Right ventricle myocardium inferior (tissue), 1 donor: ENCODE results near the gene EXOC4. TPM values are rescaled to one million over a fixed set of nuclear protein-coding genes. Genes with fewer than 3 reads are reported as not detected.

Experiments
- ATAC-seq: fragments of 200-7000 bp; cut with Tn5 transposase; one replicate; pipeline ENCODE4 v1.9.1; 2020; ENCODE audit warnings: mild to moderate bottlenecking, moderate library complexity
- DNase-seq: peaks from one replicate; pipeline ENCODE4 v3.0.0; 2021; ENCODE audit errors: missing footprints
- intact Hi-C: fragments of 100-400 bp; cut with DNase I; formaldehyde crosslinking; loops from one replicate; pipeline ENCODE4 v1.11.0; 2022
- total RNA-seq: library from RNA; stranded (reverse); fragmentation: NEBNext Ultra II Directional; extraction: Animal tissue kit (Norgen Biotek cat#: 25700); gene quantifications from one replicate; pipeline ENCODE4 v1.2.1, GENCODE V29; 2021
- donor health status: DM: no; HTN: yes; CAD: no; lungs with severe emphysema.

EXOC4 gene
- total RNA-seq, 1 donor from 2014 or later: 36.8 TPM

DNA sequence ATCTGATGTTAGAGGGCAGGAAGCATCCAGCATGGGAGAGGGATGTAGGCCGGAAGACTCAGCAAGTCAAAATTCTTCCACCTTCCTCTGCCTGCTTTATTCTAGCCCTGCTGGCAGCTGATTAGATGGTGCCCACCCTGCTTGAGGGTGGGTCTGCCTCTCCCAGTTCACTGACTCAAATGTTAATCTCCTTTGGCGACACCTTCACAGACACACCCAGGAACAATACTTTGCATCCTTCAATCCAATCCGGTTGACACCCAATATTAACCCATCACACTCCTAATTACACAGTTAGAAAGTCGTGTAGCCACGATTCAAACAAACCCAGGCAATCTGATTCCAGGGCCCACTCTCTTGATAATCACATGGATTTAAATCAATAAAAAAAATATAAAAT, 440.4 kb downstream of the EXOC4 start:
- DNase-seq (no peak), ATAC-seq (no peak)
- intact Hi-C loops: no loop called here

DNA sequence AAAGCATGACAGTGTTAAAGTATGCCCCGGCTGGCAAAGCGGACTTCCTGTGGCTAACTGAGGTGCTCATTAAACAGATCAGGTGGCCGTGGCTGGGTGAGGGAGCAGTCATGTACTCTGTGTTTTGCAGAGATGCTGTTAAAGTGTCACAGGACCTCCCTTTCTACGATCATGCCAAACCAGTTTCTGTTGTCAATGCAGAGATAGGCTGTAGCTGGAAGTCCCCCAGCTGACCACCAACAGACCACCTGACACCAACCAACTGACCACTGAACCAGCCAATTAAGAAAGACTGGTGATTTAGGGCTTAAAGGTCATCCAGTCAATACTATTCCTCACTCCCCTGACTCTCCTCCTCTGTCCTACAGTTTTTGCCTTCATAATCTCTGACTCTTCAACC, 443.2 kb downstream of the EXOC4 start:
- no peak for ATAC-seq
- intact Hi-C loops: no loop called here

DNA sequence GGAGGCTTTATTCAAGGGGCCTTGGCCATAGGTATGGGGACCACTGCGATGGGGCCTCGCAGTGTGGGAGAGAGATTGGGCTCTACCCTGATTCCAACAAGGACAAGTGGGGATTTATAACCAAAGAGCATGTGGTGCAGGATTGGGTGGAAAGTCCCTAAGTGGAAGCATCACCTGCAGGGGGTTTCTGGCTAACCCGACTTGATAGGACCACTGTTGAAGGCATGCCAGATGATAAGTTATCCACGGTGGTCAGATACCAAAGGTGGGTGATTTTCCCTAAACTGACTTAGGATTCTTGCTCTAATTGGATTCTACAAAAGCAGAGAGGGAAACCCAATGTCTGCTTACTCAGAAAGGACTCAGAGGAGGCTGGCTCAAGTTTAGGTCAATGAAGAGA, 444.7 kb downstream of the EXOC4 start:
- ATAC-seq (no peak), DNase-seq (no peak)
- intact Hi-C loops: no loop called here

More for the DNA sequence above, 443.2 kb downstream of the EXOC4 start:
- DNase-seq: no peak

DNA sequence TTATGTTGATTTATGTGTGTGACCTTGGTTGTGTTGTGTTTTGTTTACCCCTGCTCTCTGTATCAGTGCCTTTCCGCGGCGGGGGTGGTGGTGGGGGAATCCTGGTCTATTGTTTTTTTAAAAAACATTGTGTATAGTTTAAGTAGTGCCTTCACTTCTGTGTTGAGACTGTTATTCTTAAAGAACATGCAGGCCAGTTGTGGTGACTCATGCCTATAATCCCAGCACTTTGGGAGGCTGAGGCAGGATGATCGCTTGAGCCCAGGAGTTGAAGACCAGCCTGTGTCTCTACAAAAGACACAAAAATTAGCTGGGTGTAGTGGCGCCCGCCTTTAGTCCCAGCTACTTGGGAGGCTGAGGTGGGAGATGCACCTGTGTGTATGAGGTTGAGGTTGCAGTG, 445.2 kb downstream of the EXOC4 start:
- no peak for ATAC-seq
- no peak for DNase-seq
- intact Hi-C loops: no loop called here

DNA sequence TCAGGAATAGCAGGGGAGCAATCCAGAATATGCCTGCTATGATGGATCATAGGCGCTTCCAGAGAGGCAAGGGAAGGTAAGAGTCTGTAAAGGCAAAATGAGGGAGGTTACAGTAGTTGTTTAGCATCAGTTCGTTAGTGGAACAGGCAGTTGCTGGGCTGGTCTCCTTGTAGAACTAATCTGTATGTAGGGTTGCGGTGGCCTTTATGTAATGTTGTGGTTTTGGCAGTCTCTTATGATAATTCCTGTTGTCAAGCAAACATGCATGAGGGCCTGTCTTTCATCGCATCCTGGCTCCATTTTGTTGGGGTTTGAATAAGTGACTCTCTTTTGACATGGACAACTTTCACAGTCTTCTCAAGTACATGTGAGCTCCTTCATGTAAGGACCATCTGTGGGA, 446.5 kb downstream of the EXOC4 start:
- intact Hi-C loops: no loop called here
- ATAC-seq (no peak), DNase-seq (no peak)

DNA sequence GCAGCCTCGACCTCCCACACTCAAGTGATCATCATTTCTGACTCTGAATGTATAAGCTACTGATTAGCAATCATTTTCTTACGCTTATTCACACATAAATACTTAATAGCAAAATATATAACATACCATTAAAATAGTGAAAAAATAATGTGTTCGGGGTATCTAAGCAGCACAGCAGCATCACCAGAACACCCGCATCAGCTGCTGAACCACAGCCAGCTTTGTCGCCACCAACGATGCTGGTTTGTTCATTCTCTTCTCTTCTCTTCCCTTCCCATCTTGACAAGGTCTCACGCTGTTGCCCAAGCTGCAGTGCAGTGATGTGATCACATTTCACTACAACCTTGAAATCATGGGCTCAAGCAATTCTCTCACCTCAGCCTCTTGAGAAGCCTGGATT, 449.2 kb downstream of the EXOC4 start:
- intact Hi-C loops: no loop called here
- DNase-seq (no peak), ATAC-seq (no peak)

DNA sequence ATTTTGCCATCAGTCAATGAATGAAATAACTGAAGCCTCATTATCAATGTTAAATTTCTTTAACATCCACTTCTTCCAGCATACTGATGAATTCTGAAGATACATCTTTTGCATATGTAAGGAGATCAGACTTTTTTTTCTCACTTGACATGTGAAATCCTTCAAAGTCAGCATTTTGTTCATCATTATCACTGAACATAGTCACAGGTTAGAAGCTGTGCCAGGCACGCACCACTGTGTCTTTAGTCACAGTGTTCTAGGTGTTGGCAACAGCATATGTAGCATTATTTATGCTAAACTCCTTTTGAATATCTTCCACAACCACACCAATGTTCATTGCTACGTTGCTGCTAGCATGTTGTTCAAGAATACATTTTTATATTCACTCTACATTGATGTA, 450.1 kb downstream of the EXOC4 start:
- intact Hi-C loops: no loop called here
- DNase-seq: no peak
- ATAC-seq: no peak

DNA sequence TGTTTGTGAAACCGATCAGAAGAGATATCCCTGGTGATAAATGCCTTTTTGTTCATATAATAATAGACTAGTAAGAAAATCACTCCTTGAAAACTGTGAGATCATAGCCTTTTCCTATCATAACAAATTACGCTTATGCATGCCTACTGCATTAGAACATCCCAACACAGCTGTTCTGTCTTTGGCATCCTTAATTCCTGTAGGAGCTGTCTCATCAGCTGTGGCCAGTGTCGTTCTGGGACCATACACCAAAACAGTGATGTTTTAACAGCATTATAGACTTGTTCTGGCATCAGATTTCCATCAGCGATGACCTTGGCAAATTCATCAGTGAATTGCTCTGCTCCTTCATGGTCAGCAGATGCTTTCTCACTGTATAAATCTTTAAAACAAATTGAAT, 450.7 kb downstream of the EXOC4 start:
- intact Hi-C loops: no loop called here
- DNase-seq (peak; percentile 41), ATAC-seq (peak; percentile 85)

DNA sequence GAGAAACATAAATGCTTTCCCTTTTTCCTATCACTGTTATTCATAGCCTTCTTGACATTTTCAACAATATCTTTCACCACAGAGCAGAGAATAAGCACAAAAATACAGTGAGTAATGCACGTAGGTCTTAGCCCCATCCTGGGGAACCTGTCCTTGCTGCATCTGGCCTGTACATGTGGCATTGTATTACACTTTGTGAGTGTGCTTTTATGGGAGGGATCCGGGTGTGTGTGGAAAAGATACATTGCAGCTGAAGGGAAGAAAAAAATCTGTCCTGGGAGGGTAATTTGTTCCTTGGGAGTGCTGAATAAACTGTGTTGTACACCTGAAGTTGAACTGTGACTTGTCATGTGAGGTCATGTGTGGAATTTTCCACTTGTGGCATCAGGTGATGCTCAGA, 451.6 kb downstream of the EXOC4 start:
- intact Hi-C loops: no loop called here
- ATAC-seq (no peak), DNase-seq (no peak)

DNA sequence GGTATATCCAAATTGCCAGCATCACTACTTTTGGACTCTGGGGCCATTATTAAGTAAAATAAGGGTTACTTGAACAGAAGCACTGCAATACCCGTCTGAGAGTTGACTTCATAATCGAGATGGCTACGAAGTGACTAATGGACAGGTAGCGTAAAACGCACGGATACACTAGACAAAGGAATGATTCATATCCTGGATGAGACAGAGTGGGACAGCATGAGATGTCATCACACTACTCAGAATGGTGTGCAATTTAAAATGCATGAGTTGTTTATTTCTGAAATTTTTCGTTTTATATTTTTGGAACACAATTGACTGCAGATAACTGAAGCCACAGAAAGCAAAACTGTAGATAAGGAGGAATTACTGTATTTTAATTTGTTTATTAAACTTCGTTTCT, 452.7 kb downstream of the EXOC4 start:
- DNase-seq (no peak), ATAC-seq (no peak)
- intact Hi-C loops: no loop called here

DNA sequence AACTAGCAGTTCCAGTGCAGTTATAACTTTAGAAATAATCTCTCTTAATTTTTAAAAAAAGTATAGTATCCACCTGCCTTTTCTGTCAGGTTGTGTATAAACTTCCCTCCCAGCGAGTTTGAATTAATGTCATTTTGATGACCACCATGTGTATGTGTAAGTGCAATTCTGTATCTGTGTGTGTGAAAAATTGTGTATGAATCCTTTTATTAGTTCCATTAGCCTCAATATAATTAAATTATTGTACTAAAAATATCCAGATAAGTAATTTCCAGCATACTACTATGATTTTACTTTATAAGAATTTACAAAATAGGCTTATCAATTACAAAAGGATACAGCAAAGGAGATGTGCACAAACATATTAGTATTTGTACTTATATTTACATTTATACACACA, 453.1 kb downstream of the EXOC4 start:
- intact Hi-C loops: no loop called here
- DNase-seq (no peak), ATAC-seq (no peak)

DNA sequence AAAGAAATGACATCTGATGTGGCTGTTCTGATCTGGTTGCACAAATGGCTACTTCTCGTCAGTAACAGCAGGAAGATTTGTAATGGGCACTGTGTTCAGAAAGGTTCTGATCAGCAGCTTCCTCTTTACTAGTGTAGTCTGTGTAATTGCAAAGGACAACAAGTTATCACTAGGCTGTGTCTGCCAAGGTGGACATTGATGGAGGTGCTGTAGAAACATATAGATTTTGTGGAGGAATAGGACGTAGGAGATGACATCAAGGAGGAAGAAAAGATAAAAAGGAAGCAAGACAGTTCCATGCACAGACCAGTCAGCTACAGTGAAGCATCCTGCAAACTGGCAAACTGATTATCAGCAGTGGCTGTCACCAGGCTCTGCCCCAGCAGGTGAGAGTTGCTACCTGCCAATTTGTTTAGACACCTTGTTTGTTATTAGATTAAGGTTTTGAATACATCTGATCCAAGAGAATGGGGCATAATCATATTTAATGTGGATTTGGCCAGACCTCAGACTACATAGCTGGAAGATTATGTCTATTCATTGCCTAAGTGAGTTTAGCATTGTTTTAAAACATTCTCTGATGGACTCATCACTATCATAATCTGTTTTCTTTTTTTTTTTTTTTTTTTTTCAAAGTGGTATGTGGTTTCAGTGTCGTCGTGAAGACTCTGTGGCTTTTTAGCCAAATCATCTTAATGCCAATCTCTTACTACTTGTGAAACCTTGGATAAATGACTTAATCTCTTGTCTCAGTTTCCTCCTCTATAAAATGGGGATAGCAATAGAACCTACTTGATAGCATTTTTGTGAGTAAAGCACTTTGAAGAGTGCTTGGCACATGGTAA, 456.4 kb downstream of the EXOC4 start:
- intact Hi-C loops: no loop called here
- ATAC-seq (no peak), DNase-seq (no peak)

DNA sequence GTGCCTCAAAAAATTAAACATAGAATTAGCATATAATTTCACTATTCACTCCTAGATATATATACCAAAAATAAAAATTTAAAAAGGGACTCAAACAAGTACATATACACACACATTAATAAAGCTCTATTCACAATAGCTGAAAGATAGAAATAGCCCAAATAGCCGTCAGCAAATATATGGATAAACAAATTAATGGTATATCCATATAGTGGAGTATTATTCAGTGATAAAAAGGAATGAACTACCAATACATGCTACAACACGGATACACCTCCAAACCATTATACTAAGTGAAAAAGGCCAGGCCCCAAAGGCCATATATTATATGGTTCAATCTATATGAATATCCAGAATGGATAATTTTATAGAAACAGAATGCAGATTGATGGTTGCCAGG, 459.7 kb downstream of the EXOC4 start:
- intact Hi-C loops: no loop called here
- ATAC-seq: no peak

DNA sequence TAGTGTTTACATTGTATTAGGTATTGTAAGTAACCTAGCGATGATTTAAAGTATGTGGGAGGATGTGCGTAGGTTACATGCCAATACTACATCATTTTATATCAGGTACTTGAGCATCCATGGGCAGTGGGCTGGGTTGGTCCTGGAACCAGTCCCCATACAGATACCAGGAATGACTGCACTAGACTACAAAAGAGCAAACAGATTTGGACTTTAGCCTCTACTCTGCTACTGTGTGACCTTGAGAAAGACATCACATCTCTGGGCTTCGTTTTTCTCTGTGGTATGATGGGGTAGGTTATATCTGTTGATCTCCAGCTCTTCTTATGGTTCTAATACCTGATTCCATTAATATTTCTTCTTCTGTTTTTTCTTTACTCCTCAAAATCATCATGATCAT, 461.8 kb downstream of the EXOC4 start:
- DNase-seq (no peak), ATAC-seq (no peak)
- intact Hi-C loops: no loop called here

More for the DNA sequence above, 459.7 kb downstream of the EXOC4 start:
- no peak for DNase-seq

DNA sequence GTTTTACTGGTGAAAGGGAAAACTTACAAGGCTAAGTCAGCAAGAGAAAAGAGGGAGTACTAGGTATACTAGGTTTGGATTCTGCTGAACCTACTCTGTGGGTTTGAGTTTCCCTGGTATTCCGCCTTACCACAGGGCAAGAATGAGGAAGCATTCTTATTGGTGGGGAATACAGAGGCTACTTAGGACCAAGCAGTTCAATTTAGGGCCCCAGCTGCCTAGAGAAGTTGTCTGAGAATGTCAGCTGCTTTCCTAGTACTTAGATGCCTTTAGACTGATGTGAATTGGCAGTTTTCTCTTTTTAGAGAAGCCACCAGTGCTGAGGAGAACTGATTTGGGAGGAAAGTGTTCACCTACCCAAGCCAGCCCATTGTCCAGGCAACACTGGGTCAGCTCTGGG, 465.3 kb downstream of the EXOC4 start:
- DNase-seq: no peak
- intact Hi-C loops: no loop called here
- no peak for ATAC-seq

DNA sequence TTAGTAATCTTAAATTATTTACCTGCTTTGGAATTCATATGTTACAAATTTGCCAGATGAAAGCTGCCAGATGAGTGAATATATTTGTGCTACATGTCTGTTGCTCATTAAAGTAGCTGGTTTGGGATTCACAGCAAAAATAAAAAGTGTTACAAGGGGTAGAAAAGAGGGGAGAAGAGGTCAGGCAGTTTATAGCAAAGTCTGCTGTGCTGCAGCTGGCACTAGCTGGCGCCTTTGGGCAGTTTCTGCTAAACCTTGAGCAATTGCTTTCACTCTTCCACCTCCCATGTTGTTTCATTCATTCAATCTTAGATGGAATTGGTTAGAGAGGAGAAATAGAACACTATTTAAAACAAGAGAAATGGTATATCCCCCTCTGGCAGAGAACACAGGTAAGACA, 470.2 kb downstream of the EXOC4 start:
- intact Hi-C loops: no loop called here
- no peak for DNase-seq
- no peak for ATAC-seq

DNA sequence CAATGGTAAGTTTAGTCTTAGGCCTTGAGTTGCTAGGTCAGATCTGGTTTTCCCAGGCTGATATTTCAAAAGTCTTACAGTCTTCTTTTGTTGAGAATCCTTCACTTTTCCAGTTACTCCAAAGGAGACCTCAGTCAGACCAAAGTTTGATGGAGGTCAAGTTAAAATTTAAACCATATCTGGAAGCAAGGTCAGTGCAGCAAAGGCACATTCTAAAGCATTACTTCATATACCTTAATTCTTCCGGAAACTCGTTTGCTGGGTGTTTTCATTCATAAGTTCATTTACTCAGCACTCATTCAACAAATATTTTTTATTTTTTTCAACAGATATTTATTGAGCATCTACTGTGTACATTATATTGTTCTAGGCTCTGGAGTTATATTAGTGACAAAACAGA, 471.3 kb downstream of the EXOC4 start:
- DNase-seq: no peak
- no peak for ATAC-seq
- intact Hi-C loops: no loop called here

DNA sequence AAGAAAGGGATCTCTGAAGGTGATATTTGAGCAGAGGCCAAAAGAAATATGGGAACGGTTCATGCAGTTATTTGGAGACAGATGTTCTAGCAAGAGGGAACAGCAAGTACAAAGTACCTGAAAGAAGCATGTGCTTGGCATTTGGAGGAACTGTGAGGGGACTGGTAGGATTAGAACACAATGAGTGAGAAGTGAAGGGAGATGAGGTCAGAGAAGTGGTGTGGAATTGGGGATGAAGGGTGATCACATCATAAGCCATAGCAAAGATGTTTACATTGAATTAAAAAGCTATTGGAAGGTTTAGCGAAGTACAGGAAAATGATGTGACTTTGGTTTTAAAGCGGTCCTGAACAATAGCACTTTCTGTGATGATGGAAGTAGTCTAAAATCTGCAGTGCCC, 471.8 kb downstream of the EXOC4 start:
- DNase-seq (no peak), ATAC-seq (no peak)
- intact Hi-C loops: no loop called here

DNA sequence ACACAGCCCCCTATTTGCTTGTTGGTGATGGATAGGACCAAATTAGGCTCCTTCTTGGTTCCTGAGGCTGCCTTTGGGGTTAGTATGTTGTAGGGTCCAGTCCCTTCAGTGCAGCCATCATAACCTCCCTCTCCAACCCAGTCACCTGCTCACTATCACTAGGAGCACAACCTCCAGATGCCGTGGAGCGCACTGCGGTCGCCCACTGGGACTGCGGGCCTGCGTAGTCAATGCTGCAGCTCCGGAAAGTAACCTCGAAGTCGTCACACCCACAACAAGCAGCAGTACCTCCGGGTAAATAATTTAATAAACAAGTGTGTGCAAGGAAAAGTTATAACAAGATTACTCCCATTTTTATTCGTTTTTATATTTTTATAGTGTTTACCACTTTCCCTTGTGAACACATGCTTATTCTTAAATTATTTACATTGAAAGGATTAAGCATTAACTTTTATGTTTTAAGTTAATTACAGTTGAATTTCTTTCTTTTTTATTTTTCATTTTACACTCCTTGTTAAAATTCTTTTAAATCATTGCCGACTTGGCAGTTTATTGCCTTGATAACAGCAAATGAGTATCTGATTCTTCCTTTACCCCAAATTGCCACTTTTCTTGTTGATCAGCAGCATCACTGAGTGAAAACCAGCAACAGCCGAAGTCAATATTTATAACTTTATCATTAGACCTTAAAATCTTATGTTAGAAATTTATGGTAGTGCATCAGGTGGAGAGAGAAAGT, 474.8 kb downstream of the EXOC4 start:
- intact Hi-C loops: no loop called here
- ATAC-seq (no peak), DNase-seq (peak; percentile 48)

DNA sequence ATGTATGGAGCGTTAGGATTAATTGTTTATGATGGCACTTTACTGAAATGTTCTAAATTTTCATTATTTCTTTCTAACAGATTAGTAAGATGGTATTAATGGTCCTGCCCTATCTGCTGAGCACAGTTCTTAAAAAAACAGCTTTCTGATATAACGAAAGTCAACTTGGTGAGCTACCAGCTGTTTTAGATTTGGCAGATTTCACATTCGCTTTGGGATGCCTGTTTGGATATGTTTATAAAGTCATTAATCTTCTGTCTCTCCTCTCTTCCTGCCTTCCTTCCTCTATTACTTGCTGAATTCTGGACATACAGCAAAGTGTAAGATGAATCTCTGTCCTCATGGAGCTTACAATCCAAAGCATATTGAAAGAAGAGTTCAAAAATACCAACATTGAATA, 477.5 kb downstream of the EXOC4 start:
- no peak for ATAC-seq
- intact Hi-C loops: no loop called here

More for the DNA sequence above, 477.5 kb downstream of the EXOC4 start:
- no peak for DNase-seq
